NB4 (cell line): Measurements from ENCODE around the gene POU4F2.

Source experiments
- CTCF ChIP-seq: IDR thresholded peaks from one replicate; pipeline ENCODE4 v1.5.1; 2012; ENCODE audit warnings: low read depth, low read length
- MAX ChIP-seq: IDR thresholded peaks from 2 replicates; pipeline ENCODE4 v1.6.1; 2011; ENCODE audit warnings: low read depth, low read length
- POLR2A ChIP-seq: IDR thresholded peaks from 2 replicates; pipeline ENCODE4 v1.6.1; 2011; ENCODE audit warnings: mild to moderate bottlenecking; ENCODE audit not compliant: insufficient read length; ENCODE audit errors: extremely low read depth

DNA sequence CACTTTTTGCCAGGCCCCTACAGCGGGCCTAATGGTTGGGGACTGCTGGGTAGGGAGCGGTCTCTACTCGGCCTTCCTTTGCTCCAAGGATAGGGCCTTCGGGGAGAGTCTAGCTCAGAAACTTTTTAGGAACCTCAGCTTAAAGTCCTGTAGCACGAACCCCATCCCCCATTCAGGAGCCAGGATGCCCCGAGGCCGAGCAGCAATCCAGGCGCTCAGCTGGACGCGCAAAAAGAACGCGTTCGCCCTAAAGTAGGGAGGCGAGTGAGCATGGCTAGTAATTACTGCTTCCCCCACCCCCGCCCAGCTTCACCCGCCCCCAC is 9.7 kb downstream of the POU4F2 start:
- no peak for TF ChIP-seq CTCF
- TF ChIP-seq POLR2A, result no peak
- TF ChIP-seq MAX, result no peak
